H1 (cell line): ENCODE data around the gene PEX14. TPM values are rescaled to one million over a fixed set of nuclear protein-coding genes. Genes with fewer than 3 reads are reported as not detected.

Experiments used
- CTCF ChIA-PET: fragments of 300-600 bp; sonication (Branson Sonifier 250); formaldehyde crosslinking; loops from one replicate; lab custom pipeline; 2021; ENCODE audit not compliant: partially characterized antibody; lab: Charles Lee
- POLR2A ChIA-PET: fragments of 300-600 bp; sonication (Branson Sonifier 250); formaldehyde crosslinking; loops from one replicate; lab custom pipeline; 2021; ENCODE audit warnings: inconsistent platforms; ENCODE audit not compliant: partially characterized antibody; lab: Charles Lee
- DNase-seq, 2 experiments: peaks; one replicate each; pipeline versions ENCODE4 v3.0.0 to v3.0.0-alpha.2; 2010 to 2022; ENCODE audit warnings: low spot score in 2 of 2, low read depth in 1 of 2, mixed read lengths in 1 of 2
- FAIRE-seq: peaks from 2 replicates; lab custom pipeline; 2011; peaks lifted over from hg19 to GRCh38; lab: Jason Lieb, UNC
- H2AFZ ChIP-seq: 2 replicates; pipeline ENCODE4 v1.8.1; 2012; ENCODE audit warnings: low read length, inconsistent platforms
- H2AK5ac ChIP-seq: 2 replicates; pipeline ENCODE4 v1.6.1; 2013; ENCODE audit warnings: low read depth, low read length
- H2BK120ac ChIP-seq: replicated peaks from 2 replicates; pipeline ENCODE3; 2013; ENCODE audit warnings: low read depth, low read length, inconsistent platforms
- H2BK12ac ChIP-seq: 2 replicates; pipeline ENCODE4 v1.6.1; 2013; ENCODE audit warnings: low read depth, low read length
- H2BK15ac ChIP-seq: 2 replicates; pipeline ENCODE4 v1.6.1; 2013; ENCODE audit warnings: low read length
- H2BK20ac ChIP-seq: 2 replicates; pipeline ENCODE4 v1.6.1; 2013; ENCODE audit warnings: low read length
- H2BK5ac ChIP-seq: 2 replicates; pipeline ENCODE4 v1.6.1; 2013; ENCODE audit warnings: low read depth, low read length
- H3K14ac ChIP-seq: 2 replicates; pipeline ENCODE4 v1.6.1; 2013; ENCODE audit warnings: inconsistent platforms; ENCODE audit not compliant: insufficient read length
- H3K18ac ChIP-seq: 2 replicates; pipeline ENCODE4 v1.6.1; 2013; ENCODE audit warnings: low read length; ENCODE audit errors: extremely low read depth
- H3K23ac ChIP-seq: 2 replicates; pipeline ENCODE4 v1.6.1; 2013; ENCODE audit warnings: inconsistent platforms; ENCODE audit not compliant: insufficient read length
- H3K23me2 ChIP-seq: 2 replicates; pipeline ENCODE4 v1.6.1; 2013; ENCODE audit warnings: low read depth, low read length
- H3K27ac ChIP-seq: 2 replicates; pipeline ENCODE4 v1.6.1; 2011; ENCODE audit warnings: low read depth, low read length, inconsistent platforms
- H3K27me3 ChIP-seq, 4 experiments: replicated peaks in 1 of 4; 1 replicate in 1 of 4; 2 replicates in 3 of 4; pipeline versions ENCODE4 v1.6.1 to v1.8.1; 2011 to 2013; ENCODE audit warnings: low read length in 3 of 4, mild to moderate bottlenecking in 3 of 4, inconsistent platforms in 2 of 4, mixed read lengths in 2 of 4, moderate library complexity in 1 of 4; ENCODE audit not compliant: control insufficient read depth in 3 of 4, insufficient read depth in 3 of 4; ENCODE audit errors: extremely low read depth in 1 of 4
- H3K36me3 ChIP-seq, 4 experiments: 2 replicates each; pipeline versions ENCODE4 v1.6.1 to v1.8.1; 2011 to 2013; ENCODE audit warnings: mild to moderate bottlenecking in 4 of 4, low read length in 3 of 4, moderate library complexity in 2 of 4, control low read depth in 1 of 4, inconsistent platforms in 1 of 4; ENCODE audit not compliant: insufficient read depth in 4 of 4, control insufficient read depth in 2 of 4
- H3K4ac ChIP-seq: replicated peaks from 2 replicates; pipeline ENCODE3; 2013; ENCODE audit warnings: low read length, low read depth, mixed read lengths, inconsistent platforms; ENCODE audit not compliant: insufficient read length
- H3K4me1 ChIP-seq, 4 experiments: replicated peaks in 1 of 4; 1 replicate in 1 of 4; 2 replicates in 3 of 4; pipeline versions ENCODE4 v1.6.1 to v1.8.1; 2011 to 2013; ENCODE audit warnings: low read length in 3 of 4, inconsistent platforms in 2 of 4, mixed read lengths in 1 of 4; ENCODE audit not compliant: insufficient read depth in 4 of 4, control insufficient read depth in 3 of 4
- H3K4me2 ChIP-seq, 2 experiments: 2 replicates each; pipeline versions ENCODE4 v1.6.1 to v1.8.1; 2011 to 2013; ENCODE audit warnings: low read depth in 2 of 2, low read length in 2 of 2, control low read depth in 1 of 2, inconsistent platforms in 1 of 2, mild to moderate bottlenecking in 1 of 2; ENCODE audit not compliant: insufficient read depth in 1 of 2
- H3K4me3 ChIP-seq, 4 experiments: fragments of 200-600, 300-600 bp in 1 of 4; sonication (generic), shearing (Covaris generic), sonication (Bioruptor Twin) in 1 of 4; 2 replicates each; pipeline versions ENCODE4 v1.5.1 to v1.8.1; 2011 to 2016; ENCODE audit warnings: low read length in 4 of 4, low read depth in 3 of 4, control low read depth in 2 of 4, inconsistent platforms in 2 of 4, mild to moderate bottlenecking in 2 of 4, mixed read lengths in 1 of 4, moderate library complexity in 1 of 4; ENCODE audit not compliant: insufficient read depth in 2 of 4; ENCODE audit errors: extremely low read depth in 1 of 4
- H3K56ac ChIP-seq: replicated peaks from 2 replicates; pipeline ENCODE3; 2013; ENCODE audit warnings: low read depth, mild to moderate bottlenecking, mixed read lengths, low read length, inconsistent platforms; ENCODE audit not compliant: insufficient read length
- H3K79me1 ChIP-seq: 2 replicates; pipeline ENCODE4 v1.6.1; 2013; ENCODE audit warnings: low read depth, low read length, control low read depth
- H3K79me2 ChIP-seq, 2 experiments: 2 replicates each; pipeline versions ENCODE4 v1.6.1 to v1.8.1; 2012 to 2013; ENCODE audit warnings: low read length in 2 of 2, mild to moderate bottlenecking in 2 of 2, inconsistent platforms in 1 of 2; ENCODE audit not compliant: insufficient read depth in 2 of 2, control insufficient read depth in 1 of 2
- H3K9ac ChIP-seq, 4 experiments: replicated peaks in 1 of 4; 1 replicate in 1 of 4; 2 replicates in 3 of 4; pipeline versions ENCODE4 v1.6.1 to v1.8.1; 2011 to 2013; ENCODE audit warnings: low read depth in 3 of 4, low read length in 3 of 4, control low read depth in 2 of 4, mild to moderate bottlenecking in 2 of 4, moderate library complexity in 2 of 4, inconsistent platforms in 1 of 4; ENCODE audit errors: extremely low read depth in 1 of 4
- H3K9me3 ChIP-seq, 2 experiments: 2 replicates each; pipeline versions ENCODE4 v1.6.1 to v1.8.1; 2012 to 2013; ENCODE audit warnings: mild to moderate bottlenecking in 2 of 2, moderate library complexity in 2 of 2, control low read depth in 1 of 2, inconsistent platforms in 1 of 2, low read depth in 1 of 2, low read length in 1 of 2, mixed read lengths in 1 of 2; ENCODE audit not compliant: insufficient read depth in 2 of 2
- H4K20me1 ChIP-seq, 2 experiments: replicated peaks in 1 of 2; 2 replicates each; pipeline versions ENCODE3 to v1.8.1; 2011 to 2013; ENCODE audit warnings: inconsistent platforms in 2 of 2, low read length in 2 of 2, mild to moderate bottlenecking in 1 of 2; ENCODE audit not compliant: insufficient read depth in 2 of 2, control insufficient read depth in 1 of 2
- H4K5ac ChIP-seq: 2 replicates; pipeline ENCODE4 v1.6.1; 2013; ENCODE audit warnings: low read length, low read depth, mixed read lengths, inconsistent platforms; ENCODE audit not compliant: insufficient read length
- H4K8ac ChIP-seq: 2 replicates; pipeline ENCODE4 v1.8.0; 2013; ENCODE audit warnings: mild to moderate bottlenecking, moderate library complexity, low read length, inconsistent platforms; ENCODE audit not compliant: insufficient read depth; ENCODE audit errors: extremely low read depth
- H4K91ac ChIP-seq: replicated peaks from 2 replicates; pipeline ENCODE3; 2013; ENCODE audit warnings: low read length, mixed read lengths, inconsistent platforms; ENCODE audit not compliant: insufficient read length
- ASH2L ChIP-seq: fragments of 200-600, 300-600 bp; sonication (generic); IDR thresholded peaks from one replicate; pipeline ENCODE4 v1.7.1; 2017; ENCODE audit warnings: low read length
- CREB1 ChIP-seq: IDR thresholded peaks from 2 replicates; pipeline ENCODE4 v1.6.1; 2012; ENCODE audit warnings: inconsistent platforms
- EGR1 ChIP-seq: IDR thresholded peaks from 2 replicates; pipeline ENCODE4 v1.6.1; 2011; ENCODE audit warnings: low read depth, low read length, borderline replicate concordance
- FOSL1 ChIP-seq: IDR thresholded peaks from 2 replicates; pipeline ENCODE4 v1.6.1; 2011; ENCODE audit warnings: mild to moderate bottlenecking, low read depth, low read length, moderate library complexity; ENCODE audit not compliant: insufficient read depth
- GTF2F1 ChIP-seq: IDR thresholded peaks from 2 replicates; pipeline ENCODE4 v1.6.1; 2012; ENCODE audit warnings: low read depth, low read length, improper control_type of control experiment, borderline replicate concordance
- HDAC2 ChIP-seq, 2 experiments: fragments of 300-600 bp in 1 of 2; sonication (generic) in 1 of 2; IDR thresholded peaks; 2 replicates each; pipeline ENCODE4 v1.6.1; 2011 to 2012; ENCODE audit warnings: low read depth in 2 of 2, low read length in 2 of 2, mild to moderate bottlenecking in 2 of 2, moderate library complexity in 2 of 2, borderline replicate concordance in 1 of 2, inconsistent platforms in 1 of 2
- MAFK ChIP-seq: IDR thresholded peaks from 2 replicates; pipeline ENCODE4 v1.6.1; 2012; ENCODE audit warnings: low read depth, mild to moderate bottlenecking, improper control_type of control experiment, low read length
- PHF8 ChIP-seq: fragments of 200-600 bp; sonication (generic); conservative IDR thresholded peaks from 2 replicates; pipeline ENCODE4 v1.7.1; 2012; ENCODE audit warnings: low read depth, mild to moderate bottlenecking, inconsistent platforms, low read length, moderate library complexity
- POLR2A ChIP-seq, 2 experiments: IDR thresholded peaks; 1 replicate in 1 of 2; 2 replicates in 1 of 2; pipeline ENCODE4 v1.6.1; 2011; ENCODE audit warnings: low read depth in 2 of 2, low read length in 2 of 2, mild to moderate bottlenecking in 2 of 2; ENCODE audit errors: control extremely low read depth in 1 of 2
- POU5F1 ChIP-seq: IDR thresholded peaks from 2 replicates; pipeline ENCODE4 v1.6.1; 2011; ENCODE audit warnings: low read depth, mild to moderate bottlenecking, low read length, moderate library complexity
- SP1 ChIP-seq: IDR thresholded peaks from 2 replicates; pipeline ENCODE4 v1.6.1; 2011; ENCODE audit warnings: low read depth, low read length
- ZNF274 ChIP-seq: IDR thresholded peaks from 2 replicates; pipeline ENCODE4 v1.7.0; 2012; ENCODE audit warnings: low read length, borderline replicate concordance; ENCODE audit errors: extremely low read depth
- WGBS, 2 experiments: shearing (Covaris generic) in 1 of 2; methylation state at CpG; one replicate each; pipeline versions ENCODE4 v1.1.6 to v1.1.7; 2013 to 2015; ENCODE audit warnings: low lambda C conversion rate in 2 of 2, mixed read lengths in 2 of 2, inconsistent platforms in 1 of 2, low coverage in 1 of 2, missing lambda C conversion rate in 1 of 2; ENCODE audit not compliant: insufficient replicate concordance in 2 of 2, insufficient coverage in 1 of 2, insufficient read length in 1 of 2; ENCODE audit errors: extremely low coverage in 1 of 2, missing lambda C conversion rate in 1 of 2; 5-methylcytosine and 5-hydroxymethylcytosine counted together
- polyA plus RNA-seq, 7 experiments: library from polyadenylated mRNA; depleted of rRNA in 3 of 7; stranded (reverse) in 5 of 7; unstranded in 2 of 7; fragments of >200 nt in 5 of 7; fragments of 200-250 nt in 2 of 7; gene quantifications; 1 replicate in 5 of 7; 2 replicates in 1 of 7; 4 replicates in 1 of 7; pipeline versions ENCODE4 v1.2.1 to v1.2.3, GENCODE V29; 2011 to 2013; ENCODE audit warnings: missing spikeins in 2 of 7, mixed read lengths in 2 of 7
- total RNA-seq: library from RNA; stranded (reverse); fragmentation: NEBNext Ultra II Directional; extraction: Animal tissue kit (Norgen Biotek cat#: 25700); gene quantifications from 2 replicates; pipeline ENCODE4 v1.2.1, GENCODE V29; 2021
- TF ChIP-seq, protein P1 (sequence below): IDR thresholded peaks from 2 replicates; pipeline ENCODE4 v1.6.1; 2012; ENCODE audit warnings: inconsistent platforms

Gene PEX14
- total and polyA plus RNA-seq, 2 of the 8 experiments (the other 6 are each of a cell fraction or from before 2014, with no cell fraction given): 13.0 to 19.8 TPM

DNA sequence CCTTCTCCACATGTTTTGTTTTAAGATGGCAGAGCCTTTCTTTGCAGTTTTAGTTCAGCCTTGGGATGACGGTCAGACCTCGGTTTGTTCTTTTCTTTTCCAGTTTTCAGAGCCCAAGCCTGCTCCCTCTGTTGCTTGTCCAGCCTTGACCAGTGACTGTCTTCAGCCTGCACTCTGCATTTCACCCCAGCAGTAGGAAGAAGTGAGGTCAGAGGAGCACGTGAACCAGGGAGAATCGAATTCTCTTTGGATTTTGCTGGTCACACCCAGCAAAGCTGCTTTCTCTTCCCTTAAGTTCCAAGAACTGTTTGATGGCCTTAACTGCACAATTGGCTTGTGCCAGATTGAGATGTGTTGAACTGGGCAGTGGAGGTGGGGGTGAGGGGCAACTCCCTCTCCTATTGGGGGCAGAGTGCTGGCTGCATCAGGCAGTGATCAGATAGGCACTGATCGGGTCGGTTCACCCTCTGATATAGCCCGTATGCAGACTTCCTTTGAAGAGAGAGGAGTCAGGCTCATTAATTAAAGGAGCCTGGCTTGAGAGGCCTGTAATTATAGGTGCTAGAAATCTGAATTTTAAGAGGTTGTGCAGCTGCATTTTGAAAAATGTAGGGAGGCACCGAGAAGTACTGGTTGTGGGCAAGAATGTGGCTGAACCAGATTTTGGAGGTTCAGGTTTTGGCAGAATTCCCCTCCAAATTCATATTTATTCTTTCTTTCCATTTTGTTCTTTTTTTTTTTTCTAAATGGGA is 42.4 kb downstream of the PEX14 start:
- H4K91ac ChIP-seq: peak overlapping the region; percentile 30
- no peaks in the 10 kb centered on the region for H3K27me3 ChIP-seq
- no peaks in the 10 kb centered on the region for H3K36me3 ChIP-seq
- H3K9ac ChIP-seq: no peak overlapping the region
- peaks cover 15% of the 10 kb centered on the region for H3K79me1 ChIP-seq
- H2BK20ac ChIP-seq: no peak overlapping the region
- no peak overlapping the region for H2BK12ac ChIP-seq
- no peak overlapping the region for H3K4ac ChIP-seq
- peak overlapping the region; percentile 1; the same call in 1 of the 2 replicates for H2BK15ac ChIP-seq
- H3K23me2 ChIP-seq: no peaks in the 10 kb centered on the region; the same call in 1 of the 2 replicates
- no peak overlapping the region for H2BK120ac ChIP-seq
- ChIA-PET POLR2A (interaction anchor here (0.6 to 1.3 kb wide), 2 partner anchors 8 to 362 kb away, joined by 3 to 4 read pairs; no protein-coding TSS in a partner anchor), CTCF (interaction anchor here (9.4 kb wide), 1 partner anchor 9 kb away, joined by 58 read pairs; no protein-coding TSS in a partner anchor)
- no peak for DNase-seq
- peak overlapping the region; percentile 53; the same call in 1 of the 2 replicates for H3K18ac ChIP-seq
- H3K27ac ChIP-seq: no peak overlapping the region
- H2AK5ac ChIP-seq: no peak overlapping the region
- H3K56ac ChIP-seq: no peak overlapping the region
- WGBS, 2 experiments: 81% methylated on average over 8 of the region's 8 CpGs; no CpG with 5 or more reads in 1 of the 2 experiments
- no peak overlapping the region for H3K14ac ChIP-seq
- no peak for FAIRE-seq
- H2BK5ac ChIP-seq: no peak overlapping the region; the same call in 1 of the 2 replicates
- H3K9me3 ChIP-seq: no peaks in the 10 kb centered on the region
- peaks cover 0 to 39% of the 10 kb centered on the region in 2 experiments; a peak in 1 of 4 replicates for H3K79me2 ChIP-seq
- H2AFZ ChIP-seq: no peak overlapping the region
- peak overlapping the region; percentile 2 to 22; a peak in 1 of 4 replicates for H3K4me2 ChIP-seq
- no peak overlapping the region for H3K4me3 ChIP-seq
- H4K5ac ChIP-seq: no peak overlapping the region
- no peak overlapping the region; the same call in 1 of the 2 replicates for H4K8ac ChIP-seq
- H3K4me1 ChIP-seq: peaks cover 12 to 21% (median 18%) of the 10 kb centered on the region in 4 experiments
- H4K20me1 ChIP-seq: peaks cover 0 to 8% of the 10 kb centered on the region in 2 experiments
- no peak overlapping the region for H3K23ac ChIP-seq
- TF ChIP-seq ZNF274: no peak
- TF ChIP-seq, protein P1, sequence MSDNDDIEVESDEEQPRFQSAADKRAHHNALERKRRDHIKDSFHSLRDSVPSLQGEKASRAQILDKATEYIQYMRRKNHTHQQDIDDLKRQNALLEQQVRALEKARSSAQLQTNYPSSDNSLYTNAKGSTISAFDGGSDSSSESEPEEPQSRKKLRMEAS: no peak
- TF ChIP-seq POLR2A (IDR thresholded peaks at IDR 0.05; ENCODE audit: control extremely low read depth in 1 of 2, low read depth in 2 of 2, low read length in 2 of 2): no peak
- TF ChIP-seq FOSL1: no peak
- TF ChIP-seq HDAC2 (IDR thresholded peaks at IDR 0.05; ENCODE audit: borderline replicate concordance in 1 of 2, low read depth in 2 of 2, low read length in 2 of 2): no peak
- no peak for TF ChIP-seq MAFK
- TF ChIP-seq POU5F1: no peak
- TF ChIP-seq SP1: no peak
- TF ChIP-seq GTF2F1: no peak
- TF ChIP-seq ASH2L: no peak
- no peak for TF ChIP-seq CREB1
- TF ChIP-seq EGR1: no peak
- no peak for TF ChIP-seq PHF8
